Measurements from ENCODE around the gene PTCRA.
"Not testable (repeated sequence)": the region's sequence is repeated elsewhere in the genome, so short reads cannot be mapped to it uniquely, and the experiment has no call there.

The PTCRA gene

DNA sequence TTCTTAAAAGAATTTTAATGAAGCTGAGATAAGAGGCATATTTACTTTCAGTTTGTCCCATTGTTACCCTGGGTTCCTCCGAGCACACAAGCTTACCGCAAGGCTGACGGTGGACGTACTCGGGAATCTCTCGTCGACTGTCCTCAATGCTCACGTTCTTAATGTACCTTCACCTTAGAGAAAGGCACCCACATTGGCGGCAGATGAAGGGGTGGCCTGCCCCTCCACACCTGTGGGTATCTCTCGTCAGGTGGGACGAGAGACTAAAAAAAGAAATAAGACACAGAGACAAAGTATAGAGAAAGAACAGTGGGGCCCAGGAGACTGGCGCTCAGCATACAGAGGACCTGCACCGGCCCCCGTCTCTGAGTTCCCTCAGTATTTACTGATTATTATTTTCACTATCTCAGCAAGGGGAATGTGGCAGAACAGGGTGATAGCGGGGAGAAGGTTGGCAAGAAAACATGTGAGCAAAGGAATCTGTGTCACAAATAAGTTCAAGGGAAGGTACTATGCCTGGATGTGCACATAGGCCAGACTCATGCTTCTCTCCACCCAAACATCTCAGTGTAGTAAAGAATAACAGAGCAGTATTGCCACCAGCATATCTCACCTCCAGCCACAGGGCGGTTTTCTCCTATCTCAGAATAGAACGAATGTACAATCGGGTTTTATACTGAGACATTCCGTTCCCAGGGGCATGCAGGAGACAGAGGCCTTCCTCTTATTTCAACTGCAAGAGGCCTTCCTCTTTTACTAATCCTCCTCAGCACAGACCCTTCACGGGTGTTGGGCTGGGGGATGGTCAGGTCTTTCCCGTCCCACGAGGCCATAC is 13.2 kb upstream of the PTCRA start:
- not testable (repeated sequence) for DNase-seq (ENCODE audit: low read depth in 2 of 2)

DNA sequence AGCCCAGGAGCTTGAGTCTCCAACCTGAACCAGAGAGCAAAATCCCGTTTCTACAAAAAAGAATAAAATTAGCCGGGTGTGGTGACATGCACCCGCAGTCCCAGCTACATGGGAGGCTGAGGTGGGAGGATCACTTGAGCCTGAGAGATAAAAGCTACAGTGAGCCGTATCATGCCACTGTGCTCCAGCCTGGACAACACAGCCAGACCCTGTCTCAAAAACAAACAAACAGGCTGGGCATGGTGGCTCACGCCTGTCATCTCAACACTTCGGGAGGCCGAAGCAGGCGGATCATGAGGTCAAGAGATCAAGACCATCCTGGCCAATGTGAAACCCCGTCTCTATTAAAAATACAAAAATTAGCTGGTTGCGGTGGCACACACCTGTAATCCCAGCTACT is 11.4 kb upstream of the PTCRA start:
- no peak for DNase-seq (ENCODE audit: low read depth in 2 of 2)

DNA sequence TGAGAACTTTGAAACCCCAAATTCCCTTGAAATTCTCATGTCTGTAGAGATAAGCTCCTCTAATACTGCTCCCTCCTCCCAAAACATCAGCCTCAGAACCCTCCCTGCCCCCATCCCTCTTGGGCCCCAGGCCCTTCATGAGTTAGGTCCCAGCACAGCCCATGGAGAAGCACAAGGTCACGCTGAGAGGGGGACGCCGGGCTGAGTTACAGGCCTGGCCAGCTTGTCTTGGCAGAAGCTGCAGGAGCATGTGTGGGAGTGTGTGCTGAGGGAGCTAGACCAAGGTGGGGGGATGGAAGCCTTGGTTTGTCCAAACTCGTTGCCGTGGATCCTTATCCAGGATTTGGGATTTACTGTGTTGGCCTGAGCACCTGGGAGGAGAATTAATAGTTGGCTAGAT is 8.5 kb upstream of the PTCRA start:
- DNase-seq (ENCODE audit: low read depth in 2 of 2): no peak

DNA sequence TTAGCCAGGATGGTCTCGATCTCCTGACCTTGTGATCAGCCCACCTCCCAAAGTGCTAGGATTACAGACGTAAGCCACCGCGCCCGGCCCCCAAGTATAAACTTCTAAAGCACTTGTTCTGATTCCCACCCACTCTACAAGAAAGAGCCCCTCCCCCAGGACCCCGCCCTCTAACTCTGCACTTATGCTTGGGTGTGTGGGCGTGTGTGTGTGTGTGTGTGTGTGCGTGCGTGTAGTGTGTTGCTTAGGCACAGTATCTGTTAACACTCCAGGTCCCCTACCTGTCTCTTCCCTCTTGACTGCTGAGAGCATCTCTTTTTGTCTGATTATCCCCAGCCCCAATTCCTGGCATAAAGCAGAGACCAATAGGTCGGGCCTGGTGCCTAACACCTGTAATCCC is 6.0 kb upstream of the PTCRA start:
- no peak for DNase-seq (ENCODE audit: low read depth in 2 of 2)

DNA sequence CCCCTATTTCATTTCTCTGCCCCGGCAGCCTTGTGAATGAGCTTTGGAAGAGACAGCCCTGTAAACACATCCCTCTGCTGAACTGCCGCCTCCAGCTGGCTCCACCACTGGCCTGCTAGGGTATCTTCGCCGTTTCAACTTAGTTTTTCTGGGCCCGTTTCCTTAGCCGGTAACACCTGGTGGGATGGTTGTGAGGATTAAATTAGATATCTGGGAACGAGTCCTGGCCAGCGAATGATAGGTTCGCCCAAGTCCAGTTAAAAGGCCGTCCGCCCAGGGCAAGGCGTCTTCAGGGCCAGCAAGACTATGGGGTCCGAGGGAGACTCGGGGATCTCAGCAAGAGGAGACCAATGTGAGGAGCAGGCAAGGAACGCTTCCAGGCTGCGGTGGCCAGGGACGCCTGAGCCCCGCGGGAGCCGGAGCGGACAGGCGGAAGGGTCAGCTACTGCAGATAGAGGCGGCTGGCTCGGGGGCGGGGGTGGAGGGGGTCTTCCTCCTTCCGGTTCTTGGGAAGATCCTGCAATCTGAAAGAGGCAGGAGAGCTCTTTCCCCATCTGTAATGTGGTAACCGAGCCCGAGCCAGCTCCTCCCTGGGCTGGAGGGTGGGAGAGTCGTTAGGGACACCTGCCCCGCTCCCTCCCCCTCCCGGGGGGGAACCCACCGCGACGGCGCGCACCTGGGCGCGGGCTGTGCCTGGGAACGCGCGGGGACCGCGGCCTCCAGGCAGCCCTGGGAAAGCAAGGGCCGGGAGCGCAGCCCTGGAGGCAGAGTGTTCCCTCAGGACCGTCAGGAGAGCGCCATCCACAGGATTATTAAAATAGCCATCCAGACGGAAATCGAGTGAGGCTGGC is 4.5 kb upstream of the PTCRA start:
- no peak for DNase-seq (ENCODE audit: low read depth in 2 of 2)

DNA sequence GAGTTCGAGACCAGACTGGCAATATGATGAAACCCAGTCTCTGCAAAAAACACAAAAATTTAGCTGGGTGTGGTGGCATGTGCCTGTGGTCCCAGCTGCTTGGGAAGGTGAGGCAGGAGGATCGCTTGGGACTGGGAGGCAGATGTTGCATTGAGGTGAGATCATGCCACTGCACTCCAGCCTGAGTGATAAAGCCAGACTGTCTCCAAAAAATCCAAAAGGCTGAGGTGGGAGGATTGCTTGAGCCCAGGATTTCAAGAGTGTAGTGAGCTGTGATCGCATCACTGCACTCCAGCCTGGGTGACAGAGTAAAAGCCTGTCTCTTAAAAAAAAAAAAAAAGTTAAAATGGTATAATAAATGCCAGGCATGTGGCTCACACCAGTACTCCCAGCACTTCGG is 1.3 kb upstream of the PTCRA start:
- DNase-seq (ENCODE audit: low read depth in 2 of 2): no peak

DNA sequence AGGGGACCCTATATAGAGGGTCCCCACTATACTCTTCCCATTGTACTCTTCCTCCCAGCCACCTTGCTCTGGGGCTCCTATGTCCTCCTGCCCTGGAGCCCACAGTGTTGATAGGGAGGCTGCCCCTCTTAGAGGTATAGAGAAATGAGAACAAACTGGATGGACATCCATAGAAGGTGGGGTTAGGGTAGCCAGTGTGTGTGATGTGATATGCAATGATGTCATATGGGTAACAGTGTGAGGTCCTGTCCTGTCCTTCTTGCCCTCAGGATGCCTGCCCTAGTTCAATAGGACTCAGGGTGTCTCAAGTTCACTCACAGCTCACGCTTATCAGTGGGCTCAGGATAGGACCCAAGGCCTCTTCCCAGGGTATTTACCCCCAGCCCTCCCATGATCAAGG is 435 bp downstream of the PTCRA start:
- no peak for DNase-seq (ENCODE audit: low read depth in 2 of 2)

DNA sequence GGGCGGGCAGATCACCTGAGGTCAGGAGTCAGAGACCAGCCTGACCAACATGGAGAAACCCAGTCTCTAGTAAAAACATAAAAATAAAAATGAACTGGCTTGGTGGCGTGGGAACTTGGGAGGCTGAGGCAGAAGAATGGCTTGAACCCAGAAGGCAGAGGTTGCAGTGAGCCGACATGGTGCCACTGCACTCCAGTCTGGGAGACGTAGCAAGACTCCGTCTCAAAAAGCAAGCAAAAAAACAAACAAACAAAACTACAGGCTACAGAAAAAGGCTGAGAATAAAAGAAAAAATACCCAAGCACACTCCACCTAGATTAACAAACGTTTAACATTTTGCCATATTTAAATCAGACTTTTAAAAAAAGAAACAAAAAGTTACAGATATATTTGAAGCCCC is 5.9 kb downstream of the PTCRA start:
- DNase-seq (ENCODE audit: low read depth in 2 of 2): no peak

DNA sequence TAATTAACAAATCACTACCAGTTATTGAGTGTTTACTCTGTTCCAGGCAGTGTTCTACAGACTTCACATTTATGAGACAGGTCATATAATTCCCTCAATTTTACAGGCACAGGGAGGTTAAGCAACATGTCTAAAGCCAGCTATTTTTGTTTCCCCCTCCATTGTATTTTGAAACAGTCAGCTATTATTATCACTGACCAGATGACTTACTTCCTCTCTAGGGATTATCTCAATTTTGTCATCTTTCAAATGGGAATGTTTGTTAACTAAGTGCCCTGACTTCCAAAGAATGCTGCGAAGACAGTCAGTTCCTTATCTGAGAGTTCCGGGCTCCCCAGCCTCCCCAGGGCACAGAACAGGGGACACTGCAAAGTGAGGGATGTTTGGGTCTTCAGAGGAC is 7.8 kb downstream of the PTCRA start:
- no peak for DNase-seq (ENCODE audit: low read depth in 2 of 2)

DNA sequence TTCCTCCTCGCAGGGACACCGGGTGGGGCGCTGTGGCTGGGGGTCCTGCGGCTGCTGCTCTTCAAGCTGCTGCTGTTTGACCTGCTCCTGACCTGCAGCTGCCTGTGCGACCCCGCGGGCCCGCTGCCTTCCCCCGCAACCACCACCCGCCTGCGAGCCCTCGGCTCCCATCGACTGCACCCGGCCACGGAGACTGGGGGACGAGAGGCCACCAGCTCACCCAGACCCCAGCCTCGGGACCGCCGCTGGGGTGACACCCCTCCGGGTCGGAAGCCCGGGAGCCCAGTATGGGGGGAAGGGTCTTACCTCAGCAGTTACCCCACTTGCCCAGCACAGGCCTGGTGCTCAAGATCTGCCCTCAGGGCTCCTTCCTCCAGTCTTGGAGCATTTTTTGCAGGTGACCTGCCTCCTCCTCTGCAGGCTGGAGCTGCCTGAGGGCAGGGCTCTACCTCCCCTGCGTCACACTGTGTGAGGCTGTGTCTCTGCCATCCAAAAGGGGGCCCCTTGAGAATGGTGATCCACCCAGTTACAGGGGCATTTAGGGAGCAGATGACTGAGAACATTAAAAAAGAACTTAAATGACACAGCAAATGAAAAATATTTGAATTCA is 9.5 kb downstream of the PTCRA start:
- DNase-seq (ENCODE audit: low read depth in 2 of 2): no peak

DNA sequence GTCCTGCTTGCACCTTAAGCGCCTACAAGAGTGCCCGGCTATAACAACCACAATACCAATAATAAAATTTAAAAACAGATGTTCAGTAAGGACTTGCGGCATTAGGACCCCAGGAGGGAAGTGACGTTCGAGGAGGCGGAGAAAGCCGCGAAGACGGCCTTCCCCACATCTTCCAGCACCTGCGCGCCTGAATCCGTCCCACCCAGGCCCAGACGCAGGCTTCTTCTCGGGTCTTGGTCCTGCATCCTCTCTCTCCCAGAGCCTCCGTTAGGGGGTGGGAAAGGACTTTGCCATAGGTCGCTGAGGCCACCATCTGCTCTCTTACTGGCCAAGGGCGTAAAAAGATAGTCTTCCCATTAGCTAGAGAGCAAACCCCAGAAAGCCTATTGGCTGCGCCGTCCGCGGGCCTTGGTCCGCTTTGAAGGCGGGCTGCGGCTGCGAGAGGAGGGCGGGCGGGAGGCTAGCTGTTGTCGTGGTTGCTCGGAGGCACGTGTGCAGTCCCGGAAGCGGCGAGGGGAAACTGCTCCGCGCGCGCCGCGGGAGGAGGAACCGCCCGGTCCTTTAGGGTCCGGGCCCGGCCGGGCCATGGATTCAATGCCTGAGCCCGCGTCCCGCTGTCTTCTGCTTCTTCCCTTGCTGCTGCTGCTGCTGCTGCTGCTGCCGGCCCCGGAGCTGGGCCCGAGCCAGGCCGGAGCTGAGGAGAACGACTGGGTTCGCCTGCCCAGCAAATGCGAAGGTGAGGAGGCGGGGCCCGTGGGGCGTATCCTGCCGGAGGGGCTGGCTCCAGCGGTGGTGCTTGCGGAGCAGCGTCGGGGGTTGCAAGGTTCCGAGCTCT is 13.3 kb downstream of the PTCRA start, which contains the start of gene CNPY3:
CNPY3 (plus strand) TSS at position 495 of the 835 bp plus-strand sequence; CDS start at position 586, 91 bp downstream.
- peak; percentile 86 to 93 for DNase-seq (ENCODE audit: low read depth in 2 of 2)

DNA sequence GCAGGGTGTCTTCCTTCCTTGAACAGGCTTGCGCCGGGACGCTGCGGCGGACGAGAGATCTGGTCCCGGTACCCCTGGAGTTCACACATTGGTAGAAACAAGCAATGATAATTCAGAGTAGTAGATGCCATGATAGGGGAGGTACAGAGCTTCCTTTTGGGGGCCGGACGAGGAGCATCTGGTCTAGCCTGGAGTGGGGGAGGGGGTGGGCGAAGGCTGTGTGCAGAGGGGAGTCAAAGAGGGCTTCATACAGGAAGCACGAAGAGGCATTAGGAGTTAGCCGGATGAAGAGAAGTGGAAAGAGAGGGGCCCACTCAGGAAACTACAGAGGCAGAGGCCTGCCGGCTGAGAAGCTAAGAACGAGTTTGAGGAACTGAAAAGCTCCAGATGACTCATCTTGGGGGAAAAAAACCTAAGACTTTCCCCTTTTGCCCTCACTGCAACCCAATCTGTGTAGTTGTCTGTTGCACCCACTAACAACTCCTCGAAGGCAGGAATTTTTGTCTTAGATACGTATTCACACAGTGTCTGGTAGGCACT is 14.0 kb downstream of the PTCRA start:
- peak; percentile 46 to 58 for DNase-seq (ENCODE audit: low read depth in 2 of 2)

DNA sequence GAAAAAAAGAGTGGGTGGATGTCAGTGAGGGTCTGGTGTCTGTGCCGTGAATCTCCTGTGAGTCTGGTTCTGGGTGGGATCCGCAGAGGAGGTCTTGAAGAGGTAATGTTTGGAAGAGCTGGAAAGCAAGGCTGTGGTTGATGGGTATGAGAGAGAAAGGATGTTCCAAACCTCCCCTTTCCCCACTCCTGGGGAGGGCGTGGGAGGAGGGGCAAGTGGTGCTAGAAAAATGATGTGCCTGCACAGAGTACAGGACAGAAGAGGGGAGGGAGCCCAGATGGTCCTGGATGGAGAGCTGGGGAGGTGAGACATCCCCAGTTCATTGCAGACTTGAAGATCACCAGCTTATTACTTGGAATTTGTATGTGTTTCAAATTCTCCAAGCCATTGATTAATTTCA is 16.6 kb downstream of the PTCRA start:
- DNase-seq (ENCODE audit: low read depth in 2 of 2): no peak

DNA sequence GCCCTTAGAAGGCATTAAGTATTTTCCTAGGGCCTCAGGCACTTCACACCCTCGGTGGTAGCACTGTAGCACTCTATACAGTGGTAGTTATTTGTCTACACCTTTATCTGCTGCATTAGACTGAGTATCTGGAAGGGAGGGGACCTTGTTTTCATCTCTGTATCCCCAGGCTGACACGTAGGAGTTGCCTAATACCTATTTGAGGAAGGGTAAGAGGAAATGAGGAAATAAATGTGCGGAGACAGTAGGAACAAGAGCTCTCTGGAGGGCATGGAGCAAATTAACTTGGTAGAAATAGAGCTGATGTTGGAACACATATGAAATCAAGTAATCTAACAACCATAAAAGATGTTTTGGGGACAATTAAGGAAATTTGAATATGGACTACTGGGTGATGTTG is 17.4 kb downstream of the PTCRA start:
- DNase-seq (ENCODE audit: low read depth in 2 of 2): no peak

DNA sequence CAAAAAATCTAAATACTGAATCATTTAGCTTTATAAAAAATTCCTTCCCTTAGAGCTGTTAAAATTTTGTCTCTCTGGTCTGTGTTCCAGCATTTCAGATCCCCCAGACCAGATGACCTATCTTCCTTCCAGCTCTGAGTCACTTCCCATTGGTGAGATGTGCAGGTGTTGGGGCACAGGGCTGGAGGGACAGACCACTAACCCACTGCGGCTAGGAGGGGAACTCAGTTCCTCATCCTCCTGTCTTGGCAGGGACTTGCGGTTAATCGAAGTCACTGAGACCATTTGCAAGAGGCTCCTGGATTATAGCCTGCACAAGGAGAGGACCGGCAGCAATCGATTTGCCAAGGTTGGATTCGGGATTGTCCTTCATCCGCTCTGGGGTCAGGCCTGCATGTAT is 19.5 kb downstream of the PTCRA start:
- DNase-seq (ENCODE audit: low read depth in 2 of 2): no peak

DNA sequence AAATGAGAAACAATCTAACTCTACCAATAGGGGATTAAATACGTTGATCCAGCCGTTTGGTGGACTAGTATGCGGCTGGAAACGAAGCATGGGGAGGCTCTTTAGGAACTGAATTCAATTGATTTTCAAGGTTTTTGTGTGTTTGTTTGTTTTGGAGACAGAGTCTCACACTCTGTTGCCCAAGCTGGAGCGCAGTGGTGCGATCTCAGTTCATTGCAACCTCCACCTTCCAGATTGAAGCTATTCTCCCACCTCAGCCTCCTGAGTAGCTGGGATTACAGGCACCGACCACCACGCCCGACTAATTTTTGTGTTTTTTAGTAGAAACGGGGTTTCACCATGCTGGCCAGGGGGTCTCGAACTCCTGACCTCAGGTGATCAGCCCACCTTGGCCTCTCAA is 20.5 kb downstream of the PTCRA start:
- DNase-seq (ENCODE audit: low read depth in 2 of 2): no peak

DNA sequence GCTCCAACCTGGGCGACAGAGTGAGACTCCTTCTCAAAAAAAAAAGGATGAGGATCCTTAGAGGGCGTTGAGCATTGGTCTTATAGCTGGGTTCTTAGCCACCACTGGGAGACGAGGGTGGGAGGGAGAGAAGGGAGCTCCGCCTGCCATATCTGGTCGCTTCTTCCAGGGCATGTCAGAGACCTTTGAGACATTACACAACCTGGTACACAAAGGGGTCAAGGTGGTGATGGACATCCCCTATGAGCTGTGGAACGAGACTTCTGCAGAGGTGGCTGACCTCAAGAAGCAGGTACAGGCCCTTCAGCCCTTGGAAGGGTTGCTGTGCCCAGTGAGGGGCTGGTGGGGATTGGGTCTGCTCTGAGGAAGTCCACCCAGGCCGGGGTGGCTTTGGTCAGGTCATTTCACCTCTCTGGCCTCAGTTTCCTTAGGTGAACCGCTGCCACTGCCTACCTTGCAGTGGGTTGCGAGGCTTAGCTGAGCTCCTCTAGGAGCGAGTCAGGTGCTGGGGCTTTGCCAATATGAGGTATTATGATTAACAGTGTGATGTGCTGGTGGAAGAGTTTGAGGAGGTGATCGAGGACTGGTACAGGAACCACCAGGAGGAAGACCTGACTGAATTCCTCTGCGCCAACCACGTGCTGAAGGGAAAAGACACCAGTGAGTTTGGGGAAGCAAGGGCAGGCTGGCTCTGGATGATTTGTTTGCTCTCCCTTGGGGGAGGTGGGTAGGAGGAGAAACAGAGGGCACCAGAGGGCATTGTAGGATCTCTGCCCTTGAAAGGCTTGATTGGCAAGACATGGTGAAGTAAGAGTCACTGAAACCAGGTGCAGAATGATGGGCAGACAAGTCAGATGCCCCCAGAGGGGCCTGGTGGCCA is 21.9 kb downstream of the PTCRA start:
- DNase-seq (ENCODE audit: low read depth in 2 of 2): no peak

DNA sequence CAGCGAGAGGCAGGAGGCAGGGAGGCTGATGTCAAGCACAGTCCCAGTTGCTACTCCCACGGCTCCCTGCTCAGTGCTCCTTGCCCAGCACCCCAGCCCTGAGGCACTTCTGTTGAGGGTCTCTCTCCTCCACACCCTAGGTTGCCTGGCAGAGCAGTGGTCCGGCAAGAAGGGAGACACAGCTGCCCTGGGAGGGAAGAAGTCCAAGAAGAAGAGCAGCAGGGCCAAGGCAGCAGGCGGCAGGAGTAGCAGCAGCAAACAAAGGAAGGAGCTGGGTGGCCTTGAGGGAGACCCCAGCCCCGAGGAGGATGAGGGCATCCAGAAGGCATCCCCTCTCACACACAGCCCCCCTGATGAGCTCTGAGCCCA is 22.6 kb downstream of the PTCRA start:
- no peak for DNase-seq (ENCODE audit: low read depth in 2 of 2)

DNA sequence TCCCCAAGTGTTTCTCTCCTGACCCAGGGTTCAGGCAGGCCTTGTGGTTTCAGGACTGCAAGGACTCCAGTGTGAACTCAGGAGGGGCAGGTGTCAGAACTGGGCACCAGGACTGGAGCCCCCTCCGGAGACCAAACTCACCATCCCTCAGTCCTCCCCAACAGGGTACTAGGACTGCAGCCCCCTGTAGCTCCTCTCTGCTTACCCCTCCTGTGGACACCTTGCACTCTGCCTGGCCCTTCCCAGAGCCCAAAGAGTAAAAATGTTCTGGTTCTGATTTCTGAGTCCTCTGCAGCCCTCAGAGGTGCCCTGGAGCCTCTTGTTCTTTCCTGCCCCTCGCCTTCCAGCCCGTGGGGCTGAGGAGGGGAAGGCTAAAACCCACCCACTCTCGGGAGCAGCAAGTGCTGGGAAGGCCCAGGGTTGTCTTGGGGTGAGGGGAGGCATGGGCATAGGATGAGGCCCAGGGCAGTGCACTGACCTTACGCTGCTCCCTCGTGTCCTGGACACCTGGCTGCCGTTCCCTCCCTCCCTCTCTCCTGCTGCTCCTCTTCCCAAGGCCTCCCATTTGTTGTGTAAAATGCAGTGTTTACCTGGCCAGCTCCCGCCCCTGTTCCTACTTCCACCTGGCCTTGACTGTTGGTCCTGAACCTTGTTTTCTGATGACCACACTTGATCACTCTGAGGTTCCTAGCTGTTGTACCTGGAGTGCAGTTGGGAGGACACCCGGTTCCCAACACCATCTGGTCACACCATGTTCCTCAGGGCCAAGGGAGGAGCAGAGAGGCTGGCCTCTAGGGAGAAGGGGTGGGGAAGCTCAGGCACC is 23.3 kb downstream of the PTCRA start:
- DNase-seq (ENCODE audit: low read depth in 2 of 2): no peak

DNA sequence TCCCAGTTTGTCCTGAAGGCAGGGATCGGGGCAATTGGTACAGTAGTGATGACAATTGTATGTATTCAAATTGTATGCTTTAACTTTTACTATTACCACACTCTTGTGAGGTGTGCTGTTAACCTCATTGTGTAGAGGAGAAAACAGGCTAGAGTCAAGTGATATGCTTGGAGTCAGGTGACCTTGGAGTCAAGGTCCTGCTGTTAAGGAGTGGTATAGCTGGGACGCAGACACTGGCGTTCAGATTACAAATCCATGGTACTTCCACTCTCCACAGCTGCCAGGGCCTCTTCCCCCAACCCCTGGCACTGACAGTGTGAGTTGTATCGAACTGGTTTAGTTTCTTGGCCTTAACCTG is 23.9 kb downstream of the PTCRA start:
- DNase-seq (ENCODE audit: low read depth in 2 of 2): no peak

Measured in stimulated activated CD4-positive, alpha-beta T cell treated with anti-CD3 and anti-CD28 coated beads, Interleukin-12 subunit alpha, Interleukin-12 subunit beta, amount 100 ng/mL, for 24 hours (primary cell).